Spleen (tissue), 11 donors: ENCODE results near the gene NSG1. TPM values are rescaled to one million over a fixed set of nuclear protein-coding genes. Genes with fewer than 3 reads are reported as not detected.

Experiments used
- DNase-seq: peaks from one replicate; pipeline ENCODE4 v3.0.0-alpha.2; 2020
- H3K27ac ChIP-seq, 8 donors: fragments of 200-600 bp; sonication (generic) in 7 of 8; 1 replicate in 4 of 8; 2 replicates in 4 of 8; pipeline versions ENCODE4 v1.5.0 to v1.8.0; 2016 to 2021; ENCODE audit warnings: inconsistent platforms in 4 of 8, mild to moderate bottlenecking in 4 of 8, moderate library complexity in 1 of 8
- H3K27me3 ChIP-seq, 7 donors: fragments of 200-600 bp; sonication (generic) in 6 of 7; replicated peaks in 1 of 7; 1 replicate in 4 of 7; 2 replicates in 3 of 7; pipeline versions ENCODE4 v1.5.0 to v1.8.0; 2016 to 2021; ENCODE audit warnings: inconsistent platforms in 3 of 7, mild to moderate bottlenecking in 1 of 7
- H3K36me3 ChIP-seq, 6 donors: fragments of 200-600 bp; sonication (generic) in 5 of 6; 1 replicate in 4 of 6; 2 replicates in 2 of 6; pipeline versions ENCODE4 v1.5.0 to v1.8.0; 2016 to 2021; ENCODE audit warnings: inconsistent platforms in 2 of 6
- H3K4me1 ChIP-seq, 6 donors: fragments of 200-600 bp; sonication (generic) in 5 of 6; 1 replicate in 3 of 6; 2 replicates in 3 of 6; pipeline versions ENCODE4 v1.5.0 to v1.8.0; 2016 to 2021; ENCODE audit warnings: inconsistent platforms in 3 of 6
- H3K4me3 ChIP-seq, 8 donors: fragments of 200-600 bp; sonication (generic) in 7 of 8; 1 replicate in 4 of 8; 2 replicates in 4 of 8; pipeline versions ENCODE4 v1.5.0 to v1.8.0; 2016 to 2021; ENCODE audit warnings: inconsistent platforms in 4 of 8, mild to moderate bottlenecking in 4 of 8, moderate library complexity in 2 of 8
- H3K9me3 ChIP-seq, 8 donors: fragments of 200-600 bp; sonication (generic) in 7 of 8; 1 replicate in 4 of 8; 2 replicates in 4 of 8; pipeline versions ENCODE4 v1.5.0 to v1.8.0; 2016 to 2021; ENCODE audit warnings: inconsistent platforms in 4 of 8
- POLR2A ChIP-seq, 3 donors: fragments of 450-650 bp; IDR thresholded peaks; one replicate each; pipeline ENCODE4 v1.5.1; 2017; ENCODE audit warnings: antibody characterized with exemption in 3 of 3, mild to moderate bottlenecking in 1 of 3
- POLR2AphosphoS5 ChIP-seq, 3 donors: sonication (generic); formaldehyde crosslinking; IDR thresholded peaks; one replicate each; pipeline ENCODE4 v1.5.1; 2017; ENCODE audit warnings: antibody characterized with exemption in 3 of 3
- WGBS, 5 donors: extraction: QIAGEN DNeasy Blood & Tissue Kit in 3 of 5; methylation state at CpG; one replicate each; pipeline versions ENCODE4 v1.1.5 to v1.1.7; 2013 to 2018; 5-methylcytosine and 5-hydroxymethylcytosine counted together
- intact Hi-C: fragments of 100-400 bp; cut with DNase I; formaldehyde crosslinking; loops from one replicate; pipeline ENCODE4 v1.15.0; 2023; ENCODE audit warnings: low total_unique reads
- polyA plus RNA-seq, 3 donors: library from polyadenylated mRNA; stranded (reverse); fragments of 200-250 nt; gene quantifications; one replicate each; pipeline ENCODE4 v1.2.1, GENCODE V29; 2013
- total RNA-seq, 7 donors: library from RNA; depleted of rRNA in 3 of 7; stranded (reverse); fragments of >200 nt in 3 of 7; fragmentation: NEBNext Ultra II Directional in 4 of 7; extraction: Animal tissue kit (Norgen Biotek cat#: 25700) in 4 of 7; gene quantifications; one replicate each; pipeline versions ENCODE4 v1.1.0 to v1.2.1, GENCODE V29; 2016 to 2021
- TF ChIP-seq, protein P1 (sequence below), 11 experiments: fragments of 200-600 bp in 7 of 11; fragments of 450-650 bp in 4 of 11; sonication (generic) in 4 of 11; IDR thresholded peaks in 8 of 11; conservative IDR thresholded peaks in 3 of 11; 1 replicate in 7 of 11; 2 replicates in 4 of 11; pipeline versions ENCODE4 v1.4.0 to v1.8.0; 2016 to 2021; ENCODE audit warnings: antibody characterized with exemption in 11 of 11, inconsistent platforms in 4 of 11, mild to moderate bottlenecking in 1 of 11
- donor health status: healthy with polysubstance abuse.
- donor health status: DM: no; HTN: no; CAD: no; lungs with moderate emphysema.
- donor health status: DM: no; HTN: no; CAD: no.
- donor health status: Bipolar disorder and iron deficiency.
- donor health status: healthy.
- donor health status: DM: no; HTN: no; CAD: no.
- donor health status: DM: yes; HTN: yes; CAD: no.

The NSG1 gene
- total and polyA plus RNA-seq, 10 donors = 0.22 to 4.1 (median 1.4) TPM

DNA sequence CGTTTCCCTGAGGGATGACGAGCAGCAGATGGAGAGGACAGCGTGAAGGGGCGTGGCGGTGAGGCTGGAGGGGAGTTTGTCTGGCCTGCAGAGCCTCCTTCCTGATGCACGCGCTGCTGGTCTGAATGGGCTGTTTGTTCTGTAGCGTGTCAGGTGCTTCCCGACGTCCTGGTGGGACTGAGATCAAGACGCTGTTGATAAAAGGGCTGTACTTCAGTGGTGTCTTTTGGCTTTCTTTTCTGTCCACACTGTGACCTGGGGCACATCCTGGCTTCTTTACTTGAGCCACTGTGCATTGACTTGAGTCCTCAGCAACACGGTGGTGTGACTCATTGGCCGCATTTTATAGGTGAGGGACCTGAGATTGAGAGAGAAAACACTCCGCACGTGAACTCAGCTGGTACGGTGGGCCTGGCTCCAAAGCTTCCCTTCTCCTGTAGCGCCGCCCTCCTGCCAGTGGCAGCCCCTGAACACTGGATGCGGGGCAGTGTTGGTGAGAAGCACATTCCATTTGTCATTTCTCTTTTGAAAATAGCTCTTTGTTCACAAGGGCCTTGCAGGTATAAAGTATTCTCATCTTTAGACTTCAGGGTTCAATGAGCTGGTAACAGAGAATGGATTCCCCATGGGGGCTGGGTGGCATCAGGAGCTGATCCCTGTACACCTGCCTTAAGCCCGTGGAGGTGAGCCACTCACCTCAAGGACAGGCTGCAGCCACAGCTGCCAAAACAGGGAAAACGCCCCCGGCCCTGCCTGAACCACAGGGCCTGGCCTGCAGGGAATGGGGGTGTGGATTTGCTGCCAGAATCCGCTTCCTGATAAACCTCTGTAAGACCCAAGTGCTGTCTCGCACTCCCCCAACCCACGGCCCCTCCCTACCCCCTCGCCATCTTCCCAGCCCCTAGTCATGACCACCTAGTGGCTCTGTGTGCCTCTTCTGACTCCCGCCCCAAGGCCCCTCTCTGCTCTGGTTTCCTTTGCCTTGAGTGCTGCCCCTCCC, 29.2 kb downstream of the NSG1 start:
- no peak for TF ChIP-seq POLR2A (IDR thresholded peaks at IDR 0.05)
- peak in 1 of 3 donors; percentile 35 for TF ChIP-seq POLR2AphosphoS5 (IDR thresholded peaks at IDR 0.05)
- DNase-seq = peak; percentile 41
- intact Hi-C loops = no loop called here

DNA sequence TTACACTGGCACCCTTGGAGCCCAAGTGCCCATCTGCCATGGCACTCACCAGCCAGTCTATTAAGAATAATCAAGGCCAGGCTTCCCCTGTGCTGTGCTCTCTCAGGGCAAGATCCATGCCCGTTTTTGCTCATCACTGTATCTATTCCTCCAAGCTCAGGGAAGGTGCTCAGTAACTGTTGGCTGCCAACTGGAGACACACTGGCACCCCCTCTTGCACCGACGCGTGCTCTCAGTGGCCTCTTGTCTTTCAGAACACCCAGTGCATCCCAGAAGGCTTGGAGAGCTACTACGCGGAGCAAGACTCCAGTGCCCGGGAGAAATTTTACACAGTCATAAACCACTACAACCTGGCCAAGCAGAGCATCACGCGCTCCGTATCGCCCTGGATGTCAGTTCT, 30.1 kb downstream of the NSG1 start:
- intact Hi-C loops = no loop called here
- WGBS, 5 donors = 95 to 99% (median 96%) methylated on average over 11 of the region's 11 CpGs

More for the DNA sequence above, 29.2 kb downstream of the NSG1 start:
- peaks cover 0 to 6% (median 0%) of the 10 kb centered on the region in 6 donors for H3K4me1 ChIP-seq
- H3K36me3 ChIP-seq = peaks cover 3 to 59% (median 31%) of the 10 kb centered on the region in 6 donors
- 93 to 97% (median 95%) methylated on average over 24 to 27 of the region's 27 CpGs for WGBS, 5 donors
- H3K4me3 ChIP-seq = no peak overlapping the region
- H3K27me3 ChIP-seq = no peaks in the 10 kb centered on the region
- peaks cover 0 to 5% (median 0%) of the 10 kb centered on the region in 8 donors for H3K9me3 ChIP-seq
- H3K27ac ChIP-seq = no peak overlapping the region

DNA sequence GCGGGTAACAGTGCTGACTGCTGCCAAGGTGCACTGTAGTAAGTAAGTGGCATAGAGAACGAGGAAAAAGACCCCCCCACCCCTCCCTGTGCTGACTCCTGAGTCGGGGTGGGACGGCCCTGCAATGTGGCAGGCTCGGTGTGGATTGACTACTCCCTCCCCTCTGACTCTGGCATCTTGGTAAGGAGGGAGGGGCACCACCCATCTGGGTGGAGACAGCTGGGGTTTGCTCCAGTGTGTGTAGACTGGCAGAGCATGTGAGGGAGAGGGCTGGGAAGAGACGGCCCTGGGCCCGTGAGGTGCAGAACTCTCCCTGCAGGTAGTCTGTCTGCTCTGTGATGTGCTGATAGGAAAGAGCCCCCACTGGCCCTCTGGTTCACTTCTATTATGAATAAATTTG, 31.0 kb downstream of the NSG1 start:
- Histone ChIP-seq H3K9me3 (peaks cover 0 to 5% (median 0%) of the 10 kb centered on the region in 8 donors), H3K27ac (no peak overlapping the region), H3K4me1 (peaks cover 0 to 6% (median 0%) of the 10 kb centered on the region in 6 donors), H3K27me3 (no peaks in the 10 kb centered on the region), H3K36me3 (peaks cover 3 to 77% (median 49%) of the 10 kb centered on the region in 6 donors), H3K4me3 (no peak overlapping the region)
- TF ChIP-seq POLR2A (IDR thresholded peaks at IDR 0.05) (no peak), POLR2AphosphoS5 (IDR thresholded peaks at IDR 0.05) (no peak)
- TF ChIP-seq, protein P1, sequence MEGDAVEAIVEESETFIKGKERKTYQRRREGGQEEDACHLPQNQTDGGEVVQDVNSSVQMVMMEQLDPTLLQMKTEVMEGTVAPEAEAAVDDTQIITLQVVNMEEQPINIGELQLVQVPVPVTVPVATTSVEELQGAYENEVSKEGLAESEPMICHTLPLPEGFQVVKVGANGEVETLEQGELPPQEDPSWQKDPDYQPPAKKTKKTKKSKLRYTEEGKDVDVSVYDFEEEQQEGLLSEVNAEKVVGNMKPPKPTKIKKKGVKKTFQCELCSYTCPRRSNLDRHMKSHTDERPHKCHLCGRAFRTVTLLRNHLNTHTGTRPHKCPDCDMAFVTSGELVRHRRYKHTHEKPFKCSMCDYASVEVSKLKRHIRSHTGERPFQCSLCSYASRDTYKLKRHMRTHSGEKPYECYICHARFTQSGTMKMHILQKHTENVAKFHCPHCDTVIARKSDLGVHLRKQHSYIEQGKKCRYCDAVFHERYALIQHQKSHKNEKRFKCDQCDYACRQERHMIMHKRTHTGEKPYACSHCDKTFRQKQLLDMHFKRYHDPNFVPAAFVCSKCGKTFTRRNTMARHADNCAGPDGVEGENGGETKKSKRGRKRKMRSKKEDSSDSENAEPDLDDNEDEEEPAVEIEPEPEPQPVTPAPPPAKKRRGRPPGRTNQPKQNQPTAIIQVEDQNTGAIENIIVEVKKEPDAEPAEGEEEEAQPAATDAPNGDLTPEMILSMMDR (IDR thresholded peaks at IDR 0.05 in 8 of 11, conservative IDR thresholded peaks at IDR 0.05 in 3 of 11) = no peak
- no peak for DNase-seq
- 74 to 86% (median 81%) methylated on average over 7 of the region's 7 CpGs for WGBS, 5 donors
- intact Hi-C loops = no loop called here

More for the DNA sequence above, 30.1 kb downstream of the NSG1 start:
- no peak for DNase-seq
- Histone ChIP-seq H3K9me3 (peaks cover 0 to 5% (median 0%) of the 10 kb centered on the region in 8 donors), H3K4me1 (peaks cover 0 to 6% (median 0%) of the 10 kb centered on the region in 6 donors), H3K36me3 (peaks cover 3 to 68% (median 40%) of the 10 kb centered on the region in 6 donors), H3K27me3 (no peaks in the 10 kb centered on the region), H3K4me3 (no peak overlapping the region), H3K27ac (no peak overlapping the region)
- TF ChIP-seq POLR2A (IDR thresholded peaks at IDR 0.05) (no peak), POLR2AphosphoS5 (IDR thresholded peaks at IDR 0.05) (no peak)
- TF ChIP-seq, protein P1 (IDR thresholded peaks at IDR 0.05 in 8 of 11, conservative IDR thresholded peaks at IDR 0.05 in 3 of 11) = no peak

DNA sequence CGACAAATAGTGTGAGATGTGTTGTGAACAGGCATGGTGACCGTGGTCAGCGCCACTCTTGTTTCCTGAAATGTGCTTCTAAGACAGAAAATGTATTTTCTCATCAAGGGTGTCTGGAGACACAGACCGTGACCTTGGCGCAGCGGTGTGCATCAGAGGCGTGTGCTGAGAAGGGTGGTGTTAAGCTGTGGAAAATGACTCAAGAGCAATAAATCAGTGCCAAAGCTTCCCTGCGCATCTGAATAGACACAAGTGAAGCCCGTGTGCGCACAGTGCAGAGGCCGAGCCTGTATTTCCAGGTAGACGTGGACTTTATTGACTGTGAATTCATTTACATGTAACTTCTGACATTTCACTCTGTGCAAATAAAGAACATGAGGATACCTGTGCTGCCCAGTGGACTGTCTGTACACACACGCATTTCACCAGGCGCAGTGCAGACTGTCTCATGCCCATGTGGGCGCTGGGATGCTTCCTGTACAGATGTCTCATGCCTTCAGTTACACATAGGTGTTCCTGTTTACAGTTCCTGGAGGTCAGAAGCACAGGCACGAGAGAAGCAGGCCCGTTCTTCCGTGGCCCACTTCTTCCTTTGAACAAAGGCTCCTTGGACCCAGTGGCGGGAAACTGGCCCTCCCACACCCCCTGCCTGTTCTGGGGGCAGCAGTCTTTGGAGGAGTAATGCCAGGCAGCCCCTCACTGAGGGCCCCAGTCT, 31.9 kb downstream of the NSG1 start:
- no peak for DNase-seq
- H3K36me3 ChIP-seq = peaks cover 3 to 87% (median 58%) of the 10 kb centered on the region in 6 donors
- peaks cover 0 to 5% (median 0%) of the 10 kb centered on the region in 8 donors for H3K9me3 ChIP-seq
- H3K4me3 ChIP-seq = no peak overlapping the region
- TF ChIP-seq, protein P1 (IDR thresholded peaks at IDR 0.05 in 8 of 11, conservative IDR thresholded peaks at IDR 0.05 in 3 of 11) = no peak
- TF ChIP-seq POLR2AphosphoS5 (IDR thresholded peaks at IDR 0.05) (no peak), POLR2A (IDR thresholded peaks at IDR 0.05) (no peak)
- intact Hi-C loops = no loop called here
- H3K4me1 ChIP-seq = peaks cover 0 to 6% (median 0%) of the 10 kb centered on the region in 6 donors
- no peak overlapping the region for H3K27ac ChIP-seq
- 73 to 83% (median 80%) methylated on average over 19 of the region's 19 CpGs for WGBS, 5 donors
- H3K27me3 ChIP-seq = no peaks in the 10 kb centered on the region
